Keratinocyte (primary cell): ENCODE measurements around the gene AKAP13.

Experiments
- CTCF ChIP-seq, 3 experiments: IDR thresholded peaks in 1 of 3; conservative IDR thresholded peaks in 1 of 3; optimal IDR thresholded peaks in 1 of 3; 2 replicates in 2 of 3; 3 replicates in 1 of 3; pipeline versions ENCODE3 to v1.5.1; 2011; ENCODE audit warnings: low read length in 3 of 3, mild to moderate bottlenecking in 3 of 3, moderate library complexity in 2 of 3, control low read depth in 1 of 3, inconsistent platforms in 1 of 3; ENCODE audit not compliant: insufficient read depth in 2 of 3; ENCODE audit errors: extremely low read depth in 1 of 3
- EZH2 ChIP-seq: IDR thresholded peaks from one replicate; pipeline ENCODE4 v1.6.1; 2012; ENCODE audit warnings: inconsistent platforms, mild to moderate bottlenecking, low read length, moderate library complexity

DNA sequence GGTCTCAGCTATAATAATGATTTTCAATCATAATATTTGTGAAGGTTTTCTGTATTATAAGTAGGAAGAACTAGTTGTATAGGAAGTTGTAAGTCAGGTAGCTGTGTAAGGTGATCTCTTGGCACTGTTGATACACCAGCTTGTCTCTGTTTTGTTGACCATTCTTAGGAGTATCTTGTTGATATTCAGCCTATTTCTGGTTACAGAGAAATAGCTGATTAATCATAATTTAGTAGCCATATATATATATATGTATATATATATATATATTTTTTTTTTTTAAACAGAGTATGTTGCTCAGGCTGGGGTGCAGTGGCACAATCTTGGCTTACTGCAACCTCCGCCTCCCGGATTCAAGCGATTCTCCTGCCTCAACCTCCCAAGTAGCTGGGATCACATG is 20.2 kb downstream of the AKAP13 start:
- TF ChIP-seq CTCF (optimal IDR thresholded peaks at IDR 0.05 in 1 of 3, IDR thresholded peaks at IDR 0.05 in 1 of 3, conservative IDR thresholded peaks at IDR 0.05 in 1 of 3; ENCODE audit: extremely low read depth in 1 of 3, insufficient read depth in 2 of 3, low read length in 3 of 3) (no peak), EZH2 (no peak)
